SJSA1 (cell line): ENCODE data around the gene LMCD1. TPM values are rescaled to one million over a fixed set of nuclear protein-coding genes. Genes with fewer than 3 reads are reported as not detected.

Experiments
- DNase-seq, 2 experiments: peaks; one replicate each; pipeline ENCODE4 v3.0.0-alpha.2; 2015 to 2020; ENCODE audit warnings: low spot score in 2 of 2, low read depth in 1 of 2
- H3K27ac ChIP-seq: fragments of 250-450 bp; sonication (Bioruptor Pico); 2 replicates; pipeline ENCODE4 v1.5.1; 2020; ENCODE audit warnings: mild to moderate bottlenecking, moderate library complexity
- H3K27me3 ChIP-seq: fragments of 250-450 bp; sonication (Bioruptor Pico); replicated peaks from 2 replicates; pipeline ENCODE4 v1.5.1; 2020; ENCODE audit warnings: mild to moderate bottlenecking, moderate library complexity
- H3K36me3 ChIP-seq: fragments of 250-450 bp; sonication (Bioruptor Pico); 2 replicates; pipeline ENCODE4 v1.5.1; 2020; ENCODE audit warnings: mild to moderate bottlenecking
- H3K4me1 ChIP-seq: fragments of 250-450 bp; sonication (Bioruptor Pico); replicated peaks from 2 replicates; pipeline ENCODE4 v1.6.1; 2021; ENCODE audit warnings: mild to moderate bottlenecking
- H3K4me3 ChIP-seq: fragments of 250-450 bp; sonication (Bioruptor Pico); 2 replicates; pipeline ENCODE4 v1.5.1; 2020; ENCODE audit warnings: mild to moderate bottlenecking
- H3K9me3 ChIP-seq: fragments of 250-450 bp; sonication (Bioruptor Pico); replicated peaks from 2 replicates; pipeline ENCODE4 v1.5.1; 2020; ENCODE audit warnings: mild to moderate bottlenecking
- total RNA-seq: library from RNA; depleted of rRNA; stranded (reverse); fragments of >200 nt; shearing (Covaris generic); gene quantifications from 2 replicates; pipeline ENCODE4 v1.2.3, GENCODE V29; 2014; rRNA removed

The LMCD1 gene
- 6.0 and 15.6 TPM in 2 replicates for total RNA-seq

GRCh38 chr3:8501371-8502131, at the start of gene LMCD1:
LMCD1 (plus strand) TSS chr3:8501823; CDS start chr3:8501939, 116 bp downstream.
- H3K4me1 ChIP-seq, result peaks cover 50% of the 10 kb centered on the region

GRCh38 chr3:8452112-8452511, 49.5 kb upstream of the LMCD1 start:
- no peak for DNase-seq

More at GRCh38 chr3:8501371-8502131, at the start of gene LMCD1:
- Histone ChIP-seq H3K27me3 (no peaks in the 10 kb centered on the region), H3K27ac (peak within 1 kb of the TSS; percentile 68), H3K9me3 (no peaks in the 10 kb centered on the region), H3K4me3 (peak within 1 kb of the TSS; percentile 40), H3K36me3 (no peaks in the 10 kb centered on the region)
- peak; percentile 94 for DNase-seq

GRCh38 chr3:8453153-8453552, 48.5 kb upstream of the LMCD1 start:
- Histone ChIP-seq H3K27me3 (no peaks in the 10 kb centered on the region), H3K9me3 (no peaks in the 10 kb centered on the region), H3K4me1 (peaks cover 9% of the 10 kb centered on the region), H3K27ac (no peak overlapping the region), H3K36me3 (no peaks in the 10 kb centered on the region), H3K4me3 (no peak overlapping the region)
- no peak for DNase-seq

More at GRCh38 chr3:8452112-8452511, 49.5 kb upstream of the LMCD1 start:
- Histone ChIP-seq H3K4me1 (peaks cover 9% of the 10 kb centered on the region), H3K36me3 (no peaks in the 10 kb centered on the region), H3K27ac (no peak overlapping the region), H3K9me3 (no peaks in the 10 kb centered on the region), H3K4me3 (no peak overlapping the region), H3K27me3 (no peaks in the 10 kb centered on the region)

GRCh38 chr3:8455526-8456411, 45.9 kb upstream of the LMCD1 start:
- Histone ChIP-seq H3K27me3 (no peaks in the 10 kb centered on the region), H3K4me3 (no peak overlapping the region), H3K27ac (peak overlapping the region; percentile 67), H3K4me1 (peaks cover 9% of the 10 kb centered on the region), H3K36me3 (no peaks in the 10 kb centered on the region), H3K9me3 (no peaks in the 10 kb centered on the region)
- DNase-seq, result no peak

GRCh38 chr3:8456412-8456811, 45.2 kb upstream of the LMCD1 start:
- peak overlapping the region; percentile 67 for H3K27ac ChIP-seq
- H3K4me3 ChIP-seq, result no peak overlapping the region
- no peaks in the 10 kb centered on the region for H3K27me3 ChIP-seq
- H3K9me3 ChIP-seq, result no peaks in the 10 kb centered on the region
- DNase-seq, result peak; percentile 45 to 56
- no peaks in the 10 kb centered on the region for H3K36me3 ChIP-seq
- H3K4me1 ChIP-seq, result peaks cover 9% of the 10 kb centered on the region

GRCh38 chr3:8457039-8457438, 44.6 kb upstream of the LMCD1 start:
- Histone ChIP-seq H3K27ac (peak overlapping the region; percentile 67; the same call in 1 of the 2 replicates), H3K36me3 (no peaks in the 10 kb centered on the region), H3K9me3 (no peaks in the 10 kb centered on the region), H3K27me3 (no peaks in the 10 kb centered on the region), H3K4me3 (no peak overlapping the region), H3K4me1 (peaks cover 9% of the 10 kb centered on the region)
- DNase-seq, result no peak

GRCh38 chr3:8458238-8458661, 43.4 kb upstream of the LMCD1 start:
- Histone ChIP-seq H3K9me3 (no peaks in the 10 kb centered on the region), H3K27ac (no peak overlapping the region), H3K4me1 (peaks cover 9% of the 10 kb centered on the region), H3K4me3 (no peak overlapping the region), H3K27me3 (no peaks in the 10 kb centered on the region), H3K36me3 (no peaks in the 10 kb centered on the region)
- DNase-seq, result no peak

GRCh38 chr3:8458711-8459110, 42.9 kb upstream of the LMCD1 start:
- H3K4me3 ChIP-seq, result no peak overlapping the region
- no peaks in the 10 kb centered on the region for H3K27me3 ChIP-seq
- no peak for DNase-seq
- no peaks in the 10 kb centered on the region for H3K9me3 ChIP-seq
- no peaks in the 10 kb centered on the region for H3K36me3 ChIP-seq
- peaks cover 9% of the 10 kb centered on the region for H3K4me1 ChIP-seq
- H3K27ac ChIP-seq, result no peak overlapping the region

- Histone ChIP-seq H3K4me1 (peaks cover 9% of the 10 kb centered on the region), H3K9me3 (no peaks in the 10 kb centered on the region), H3K27me3 (no peaks in the 10 kb centered on the region), H3K27ac (no peak overlapping the region), H3K36me3 (no peaks in the 10 kb centered on the region), H3K4me3 (no peak overlapping the region)
- DNase-seq, result no peak
These were observed 41.4 kb upstream of the LMCD1 start for GRCh38 chr3:8460050-8460708.

- Histone ChIP-seq H3K4me3 (no peak overlapping the region), H3K9me3 (no peaks in the 10 kb centered on the region), H3K27me3 (no peaks in the 10 kb centered on the region), H3K36me3 (no peaks in the 10 kb centered on the region), H3K27ac (no peak overlapping the region), H3K4me1 (peaks cover 4% of the 10 kb centered on the region)
- DNase-seq, result no peak
These were observed 40.7 kb upstream of the LMCD1 start for GRCh38 chr3:8460815-8461456.

- DNase-seq, result no peak
- no peaks in the 10 kb centered on the region for H3K4me1 ChIP-seq
- H3K27me3 ChIP-seq, result no peaks in the 10 kb centered on the region
- H3K27ac ChIP-seq, result no peak overlapping the region
- H3K9me3 ChIP-seq, result no peaks in the 10 kb centered on the region
- H3K36me3 ChIP-seq, result no peaks in the 10 kb centered on the region
- H3K4me3 ChIP-seq, result no peak overlapping the region
These were observed 37.0 kb upstream of the LMCD1 start for GRCh38 chr3:8464668-8465067.

GRCh38 chr3:8466526-8466925, 35.1 kb upstream of the LMCD1 start:
- no peaks in the 10 kb centered on the region for H3K27me3 ChIP-seq
- no peak overlapping the region for H3K4me3 ChIP-seq
- H3K9me3 ChIP-seq, result no peaks in the 10 kb centered on the region
- no peaks in the 10 kb centered on the region for H3K36me3 ChIP-seq
- H3K27ac ChIP-seq, result no peak overlapping the region
- no peak for DNase-seq
- no peaks in the 10 kb centered on the region for H3K4me1 ChIP-seq

- H3K36me3 ChIP-seq, result no peaks in the 10 kb centered on the region
- H3K4me3 ChIP-seq, result no peak overlapping the region
- no peaks in the 10 kb centered on the region for H3K27me3 ChIP-seq
- H3K27ac ChIP-seq, result no peak overlapping the region
- no peaks in the 10 kb centered on the region for H3K4me1 ChIP-seq
- DNase-seq, result no peak
- H3K9me3 ChIP-seq, result no peaks in the 10 kb centered on the region
These were observed 30.8 kb upstream of the LMCD1 start for GRCh38 chr3:8470801-8471200.
